GM18526 (cell line): Measurements from ENCODE around the gene PRSS56.

Experiments
- POLR2A ChIP-seq: IDR thresholded peaks from 3 replicates; pipeline ENCODE4 v1.6.1; 2011; ENCODE audit not compliant: insufficient read length; ENCODE audit errors: extremely low read depth

The PRSS56 gene

DNA sequence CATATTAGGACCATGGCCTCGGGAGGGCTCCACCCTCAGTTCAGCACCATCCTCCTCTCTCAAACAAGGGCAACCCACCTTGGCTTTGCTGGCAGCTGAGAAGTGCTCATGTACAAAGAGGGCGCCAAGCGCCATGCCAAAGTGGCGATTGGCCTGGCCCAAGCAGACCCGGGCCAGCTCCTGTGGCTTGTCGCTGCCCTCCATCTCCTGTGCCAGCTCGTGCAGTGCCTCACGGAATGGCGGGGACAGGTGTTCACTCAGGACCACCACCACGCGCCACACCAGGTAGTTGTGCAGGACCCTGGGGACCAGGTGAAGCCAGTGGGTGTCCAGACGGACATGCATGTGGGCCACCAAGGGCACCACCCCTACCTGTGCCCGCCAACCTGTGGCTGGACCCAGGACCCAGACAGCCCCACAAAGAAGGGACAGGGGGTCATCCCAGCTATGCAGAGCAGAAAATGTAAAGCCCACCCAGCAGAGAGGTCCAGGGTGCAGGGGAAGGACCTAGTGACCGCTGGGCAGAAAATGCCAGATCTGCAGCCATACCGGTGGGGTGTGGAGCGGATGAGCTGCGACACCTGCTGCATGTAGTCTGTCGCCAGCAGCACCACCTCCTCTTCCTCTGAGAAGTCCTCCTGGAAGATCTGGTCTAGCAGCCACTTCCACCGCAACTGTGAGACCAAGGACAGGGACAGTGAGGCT lies 36.1 kb upstream of the PRSS56 start:
- TF ChIP-seq POLR2A, result no peak

DNA sequence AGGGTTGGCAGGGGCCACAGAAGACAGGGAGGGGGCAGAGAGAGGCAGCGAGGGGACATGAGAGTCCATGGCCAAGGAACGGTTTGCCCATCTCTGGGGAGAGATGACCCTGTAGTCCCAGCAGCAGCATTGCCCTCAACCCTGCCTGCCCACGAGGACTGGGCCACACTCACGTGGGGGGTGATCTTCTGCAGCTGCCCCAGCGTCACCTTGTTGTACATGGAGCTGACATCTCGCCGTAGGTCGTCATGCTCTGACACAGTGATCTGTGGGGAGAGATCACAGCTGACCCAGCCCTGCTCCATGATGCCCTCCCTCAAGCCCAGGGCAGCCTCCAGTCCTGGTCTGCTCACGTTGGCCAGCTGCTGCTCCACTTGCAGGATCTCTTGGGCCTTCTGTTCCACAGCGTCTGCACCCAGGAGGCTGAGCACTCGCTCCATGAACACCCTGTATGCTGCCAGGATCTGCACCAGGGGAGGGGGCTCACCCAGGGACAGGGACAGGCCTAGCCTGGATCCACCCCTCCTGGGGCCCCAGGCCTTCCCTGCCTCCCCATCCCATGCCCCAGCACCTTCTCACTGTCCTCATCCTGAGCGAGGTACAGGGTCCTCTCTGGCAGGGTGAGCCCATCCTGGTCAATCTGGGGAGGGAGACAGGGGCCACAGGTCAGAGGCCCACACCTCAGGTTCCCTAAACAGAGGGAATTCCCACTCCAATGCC lies 35.4 kb upstream of the PRSS56 start:
- no peak for TF ChIP-seq POLR2A

DNA sequence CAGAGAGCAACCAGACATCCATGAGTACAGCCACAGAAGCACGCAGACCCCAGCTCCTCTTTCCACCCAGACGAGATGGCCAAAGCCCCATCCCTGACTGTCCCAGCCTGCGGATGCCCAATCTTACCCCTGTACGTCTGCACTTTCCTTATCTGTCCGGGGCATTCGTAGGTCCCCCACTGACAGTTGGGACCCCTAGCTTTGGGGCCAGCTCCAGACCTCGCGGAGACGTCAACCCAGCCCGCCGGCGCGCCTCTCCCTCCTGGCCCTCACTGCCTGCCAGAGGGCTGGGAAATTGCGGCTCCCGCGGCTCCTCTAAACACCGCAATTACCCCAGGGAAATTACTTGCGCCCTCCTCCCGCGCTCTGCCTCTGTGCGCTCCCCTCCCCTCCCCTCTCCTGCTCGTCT lies 34.8 kb upstream of the PRSS56 start:
- no peak for TF ChIP-seq POLR2A

DNA sequence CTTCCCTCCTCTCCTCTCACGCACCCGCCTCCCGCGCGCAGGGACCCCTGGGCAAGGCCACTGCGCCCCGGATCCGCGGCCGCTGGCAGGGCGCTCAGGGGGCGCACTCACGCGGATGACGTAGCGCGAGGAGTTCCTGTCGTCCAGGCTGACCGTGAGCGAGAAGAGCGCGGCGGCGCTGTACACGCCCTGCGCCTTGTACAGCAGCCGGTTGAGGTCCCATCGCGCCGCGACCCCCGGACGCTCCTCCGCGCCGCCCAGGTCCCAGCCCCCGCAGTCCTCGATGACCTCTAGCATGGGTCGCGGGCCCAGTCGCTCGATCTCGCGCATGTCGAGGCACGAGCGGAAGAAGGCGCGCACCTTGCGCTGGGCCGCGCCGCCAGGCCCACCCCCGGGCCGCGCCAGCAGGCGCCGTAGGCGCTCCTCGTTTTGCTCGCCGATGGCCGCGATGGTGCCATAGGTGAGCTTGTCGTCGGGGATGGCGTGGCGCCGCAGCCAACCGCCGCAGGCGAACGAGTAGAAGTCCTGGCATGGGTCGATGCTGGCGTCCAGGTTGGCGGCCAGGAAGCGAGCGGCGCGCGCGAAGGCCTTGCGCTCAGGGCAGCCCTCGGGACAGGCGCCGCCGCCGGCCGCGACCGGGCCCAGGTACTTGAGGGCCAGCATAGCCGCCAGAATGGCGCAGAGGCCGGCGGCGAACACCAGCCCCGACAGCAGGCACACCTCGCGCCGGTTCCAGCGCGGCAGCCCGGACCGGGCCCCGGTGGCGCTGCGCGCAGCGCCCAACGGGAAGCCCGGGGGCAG lies 34.2 kb upstream of the PRSS56 start:
- no peak for TF ChIP-seq POLR2A

DNA sequence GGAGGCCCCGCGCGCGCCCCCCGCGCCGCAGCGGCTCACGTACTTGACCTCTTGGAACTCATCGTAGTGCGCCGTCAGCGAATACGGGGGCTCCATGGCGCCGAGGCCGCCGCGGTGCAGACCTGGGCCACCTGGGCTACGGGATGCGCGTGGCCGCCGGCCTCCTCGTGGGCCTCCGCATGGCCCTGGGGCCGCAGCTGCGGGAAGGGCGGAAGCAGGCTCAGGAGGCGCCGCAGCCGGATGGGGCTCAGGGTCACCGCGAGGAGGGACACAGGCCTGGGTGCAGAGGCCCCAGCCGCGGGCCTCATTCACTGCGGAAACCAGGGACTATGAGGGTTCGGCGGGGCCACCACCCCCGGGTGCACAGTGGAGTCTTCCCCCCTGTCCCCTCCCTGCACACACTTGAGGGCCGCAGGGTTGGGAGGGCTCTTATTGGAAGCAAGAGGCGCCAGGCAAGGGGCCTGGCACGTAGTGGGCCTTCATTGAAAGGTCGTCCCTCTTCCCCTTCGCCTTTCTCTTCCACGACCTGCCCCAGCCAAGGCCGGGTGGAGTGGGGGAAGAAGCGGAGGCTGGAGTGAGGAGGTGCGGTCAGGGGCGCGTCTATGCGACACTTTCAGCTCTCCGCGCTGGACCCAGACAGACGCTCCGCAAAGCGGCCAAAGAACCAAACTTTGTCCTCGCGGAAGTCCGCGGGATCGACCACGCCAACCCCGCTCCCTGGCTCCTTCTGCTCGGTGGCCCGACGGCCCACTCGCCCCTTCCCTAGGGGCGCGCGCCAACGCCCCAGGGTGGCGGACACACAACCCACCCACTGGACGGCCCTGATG lies 33.4 kb upstream of the PRSS56 start:
- TF ChIP-seq POLR2A, result no peak

DNA sequence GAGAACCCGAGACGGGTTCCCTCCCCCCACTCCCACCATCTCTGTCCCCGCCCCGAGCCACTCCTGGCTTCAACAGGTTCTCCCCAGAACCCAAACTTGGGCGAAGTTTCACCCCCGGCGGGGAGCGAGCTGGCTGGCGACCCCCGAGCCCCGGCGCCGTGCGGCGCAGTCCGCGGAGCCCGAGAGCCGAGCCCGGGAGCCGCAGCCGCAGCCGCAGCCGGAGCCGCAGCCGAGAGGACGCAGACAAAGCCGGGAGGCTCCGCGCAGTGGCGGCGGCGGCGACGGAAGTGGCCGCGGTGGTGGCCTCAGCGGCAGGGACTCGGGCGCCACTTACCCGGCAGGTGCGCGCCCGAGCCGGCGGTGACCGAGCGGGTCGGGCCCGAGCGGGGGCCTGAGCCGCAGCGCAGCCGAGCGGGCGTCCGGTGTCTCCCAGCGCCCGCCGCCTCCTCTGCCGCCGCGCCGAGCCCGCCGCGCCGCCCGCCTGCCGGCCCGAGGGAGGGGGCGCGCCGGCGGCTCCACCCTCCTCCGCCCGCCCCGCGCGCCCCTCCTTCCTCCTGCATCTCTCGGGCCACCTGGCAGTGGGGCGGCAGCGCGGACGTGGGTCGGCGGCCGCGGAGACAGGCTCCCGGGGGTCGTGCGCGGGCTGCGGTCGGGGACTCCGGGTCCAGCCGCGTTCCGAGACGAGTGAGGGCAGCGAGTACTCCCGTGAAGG lies 32.6 kb upstream of the PRSS56 start, which contains the start of gene ECEL1:
ECEL1 (minus strand) TSS at position 450 of the 712 bp plus-strand sequence. CDS start 1,181 bp downstream, outside the sequence.
- TF ChIP-seq POLR2A, result no peak

DNA sequence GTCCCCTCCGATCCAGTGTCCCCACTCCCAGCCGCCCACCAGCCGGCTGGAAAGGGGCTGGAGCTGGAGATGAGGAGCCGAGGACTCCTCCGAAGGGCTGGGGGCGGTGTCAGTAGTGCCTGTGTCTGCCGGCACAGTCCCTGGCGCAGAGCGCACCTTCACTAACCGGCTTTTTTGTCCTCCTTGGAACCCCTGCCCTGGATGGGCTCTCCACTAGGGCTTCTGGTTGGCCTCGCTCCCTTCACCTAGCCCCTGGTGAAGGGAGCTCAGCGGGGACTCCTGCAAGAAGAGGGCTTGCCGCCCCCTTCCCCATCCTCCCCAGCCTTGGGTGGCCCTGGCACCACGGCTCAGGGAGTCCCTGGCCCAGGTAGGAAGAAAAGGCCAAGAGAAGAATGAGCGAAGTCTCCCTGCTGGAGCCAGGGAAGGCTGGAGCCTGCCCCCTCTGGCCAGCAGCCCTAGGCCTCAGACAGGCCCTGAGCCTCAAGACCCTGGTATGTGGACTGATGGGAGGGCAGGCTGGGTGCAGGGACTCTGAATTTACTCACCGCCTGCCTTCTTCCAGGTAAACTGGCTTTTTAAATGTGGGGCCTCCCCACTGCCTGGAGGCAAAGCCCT lies 32.0 kb upstream of the PRSS56 start:
- TF ChIP-seq POLR2A, result no peak

DNA sequence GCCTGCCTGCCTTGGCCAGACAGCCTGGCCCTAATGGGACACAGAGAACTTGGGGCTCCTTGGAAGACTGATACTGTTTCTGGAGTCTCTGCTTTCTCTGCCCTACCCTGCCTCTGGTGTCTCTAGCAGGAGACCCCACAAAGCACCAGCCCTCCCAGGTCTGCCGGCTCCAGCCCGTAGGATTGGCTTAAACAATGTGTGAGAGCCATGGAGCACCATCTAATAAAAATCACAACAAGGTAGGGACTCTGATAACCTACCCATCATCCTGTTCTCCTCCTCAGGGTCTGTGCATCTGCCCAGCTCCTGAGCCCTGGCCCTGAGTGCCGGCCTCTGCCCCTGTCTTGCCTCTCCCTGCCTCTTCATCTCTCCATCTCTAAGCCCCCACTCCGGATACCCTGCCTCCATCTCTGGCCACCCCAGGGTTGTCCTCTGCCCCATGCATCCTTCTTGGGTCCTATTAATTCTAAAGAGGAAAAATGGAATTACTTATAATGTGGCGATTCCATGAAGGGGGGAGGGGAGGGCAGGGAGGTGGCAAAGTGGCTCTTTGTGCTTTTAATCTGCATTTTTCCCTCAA lies 31.4 kb upstream of the PRSS56 start:
- no peak for TF ChIP-seq POLR2A

DNA sequence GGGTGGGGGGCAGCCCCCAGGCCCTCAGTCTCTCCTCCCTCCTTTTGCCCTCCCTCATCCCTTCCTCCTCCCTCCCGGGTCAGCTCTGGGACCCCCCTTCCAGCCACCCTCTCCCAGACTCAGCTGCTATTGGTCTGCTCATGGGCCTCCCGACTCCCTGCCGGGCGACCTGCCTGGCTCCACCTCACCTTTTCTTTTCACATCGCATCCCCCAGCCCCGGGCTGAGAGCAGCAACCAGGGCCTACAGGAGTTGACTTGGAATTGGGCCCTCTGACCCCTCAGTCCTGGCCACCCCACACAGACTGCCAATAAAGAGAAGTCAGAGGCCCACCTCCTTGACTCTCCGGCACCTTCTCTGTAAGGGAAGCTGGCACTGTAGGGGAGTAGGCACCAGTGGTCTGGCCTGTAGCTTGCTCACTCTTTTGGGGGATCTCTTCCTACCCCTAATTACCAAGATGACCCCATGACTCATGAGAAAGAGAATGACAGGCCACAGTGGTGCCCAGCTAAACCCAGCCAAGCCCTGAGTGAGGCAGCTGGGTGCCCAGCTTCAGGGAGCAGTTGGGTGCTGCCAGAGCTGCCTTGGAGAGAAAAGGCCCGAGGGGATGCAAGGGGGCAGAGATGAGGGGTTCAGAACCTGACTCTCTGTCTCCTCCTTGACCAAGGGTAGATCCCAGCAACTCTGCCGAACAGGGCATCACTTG lies 30.5 kb upstream of the PRSS56 start:
- TF ChIP-seq POLR2A, result no peak

DNA sequence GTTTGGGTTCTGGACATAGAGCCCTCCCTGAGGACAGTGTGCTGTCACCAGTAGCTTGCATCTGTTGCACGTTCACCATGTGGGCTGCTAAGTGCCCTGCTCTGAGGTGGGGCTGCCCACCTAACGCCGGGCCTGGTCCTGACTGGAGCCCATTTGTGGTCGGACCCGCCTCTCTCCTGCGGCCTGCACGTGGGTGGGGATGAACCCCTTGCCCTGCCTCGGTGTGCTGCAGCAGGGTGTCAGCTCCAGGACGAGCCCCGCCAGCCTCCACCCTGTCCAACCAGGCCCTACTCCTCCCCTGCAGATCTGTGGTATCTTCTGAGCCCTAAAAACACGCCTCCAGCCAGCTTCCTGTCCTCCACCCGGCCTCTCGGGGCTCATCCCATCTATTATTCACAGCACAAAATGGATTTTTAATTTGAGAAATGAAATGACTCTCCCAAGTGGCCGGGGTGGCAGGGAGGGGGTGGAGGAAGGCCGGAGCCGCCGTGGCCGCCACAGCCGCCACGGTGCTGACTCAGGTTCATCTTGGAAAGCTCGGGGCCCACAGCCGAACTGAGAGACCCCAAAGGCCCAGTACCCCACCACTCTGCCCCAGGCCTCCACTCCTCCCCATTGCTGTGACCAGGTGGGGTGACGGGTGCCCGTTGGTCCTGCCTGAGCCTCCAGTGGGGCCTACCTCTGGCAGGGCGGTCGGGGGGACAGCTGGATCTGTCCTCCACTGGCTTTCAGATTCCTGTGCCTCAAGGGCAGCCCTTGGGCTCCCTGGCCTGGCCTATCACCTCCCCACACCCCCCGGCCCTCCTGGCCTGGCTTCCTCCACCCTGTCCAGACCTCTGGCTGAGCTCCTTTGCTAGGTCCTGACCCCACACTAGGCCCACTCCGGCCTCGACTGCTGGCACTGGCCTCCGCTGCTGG lies 29.7 kb upstream of the PRSS56 start:
- TF ChIP-seq POLR2A, result no peak

DNA sequence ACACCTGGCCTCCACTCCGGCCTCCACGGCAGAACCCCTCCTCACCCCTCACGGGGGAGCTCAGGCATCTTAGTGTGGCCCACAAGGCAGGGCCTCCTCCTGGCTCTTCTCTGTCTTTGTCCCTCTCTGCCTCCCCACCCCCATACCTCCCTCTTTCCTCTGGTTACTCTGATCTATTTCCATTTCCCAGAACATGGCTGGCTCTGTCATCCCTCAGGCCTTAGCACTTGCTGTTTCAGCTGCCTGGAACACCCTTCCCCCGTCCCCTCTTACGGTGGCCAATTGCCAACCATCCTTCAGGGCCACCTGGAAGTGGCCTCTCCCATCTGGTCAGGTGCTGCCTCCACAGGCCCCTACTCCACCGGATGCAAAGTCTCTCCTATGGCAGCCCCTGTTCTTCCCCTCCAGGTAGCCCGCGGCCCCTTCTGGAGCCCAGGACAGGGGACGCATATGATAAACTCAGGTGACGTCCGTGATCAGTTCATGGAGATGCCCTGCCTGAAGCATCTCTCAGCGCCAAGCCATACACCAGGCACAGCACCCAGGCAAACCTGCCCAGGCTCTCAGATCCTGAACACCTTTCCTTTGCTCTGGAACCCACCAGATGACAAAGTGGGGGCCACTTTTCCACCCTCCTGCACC lies 28.9 kb upstream of the PRSS56 start:
- no peak for TF ChIP-seq POLR2A
